ENCODE results near the gene UBAP1.
"Not testable (repeated sequence)": the region's sequence is repeated elsewhere in the genome, so short reads cannot be mapped to it uniquely, and the experiment has no call there.

Gene UBAP1

GRCh38 chr9:34179213-34180136, 632 bp downstream of the UBAP1 start:
- FAIRE-seq = no peak
- DNase-seq (ENCODE audit: low spot score) = no peak

GRCh38 chr9:34185778-34186551, 7.1 kb downstream of the UBAP1 start:
- DNase-seq (ENCODE audit: low spot score) (peak; percentile 71), FAIRE-seq (peak; percentile 98)

GRCh38 chr9:34187891-34188240, 9.0 kb downstream of the UBAP1 start:
- FAIRE-seq (no peak), DNase-seq (ENCODE audit: low spot score) (no peak)

GRCh38 chr9:34190996-34191892, 12.4 kb downstream of the UBAP1 start:
- DNase-seq (ENCODE audit: low spot score) (no peak), FAIRE-seq (no peak)

- no peak for FAIRE-seq
- DNase-seq (ENCODE audit: low spot score) = no peak
Observed at GRCh38 chr9:34195143-34195542, 16.3 kb downstream of the UBAP1 start.

GRCh38 chr9:34197286-34197685, 18.4 kb downstream of the UBAP1 start:
- not testable (repeated sequence) for FAIRE-seq; DNase-seq (ENCODE audit: low spot score)

- no peak for DNase-seq (ENCODE audit: low spot score)
- FAIRE-seq = no peak
Observed at GRCh38 chr9:34197756-34198711, 19.2 kb downstream of the UBAP1 start.

- FAIRE-seq (no peak), DNase-seq (ENCODE audit: low spot score) (no peak)
Observed at GRCh38 chr9:34200092-34200491, 21.2 kb downstream of the UBAP1 start.

- no peak for FAIRE-seq
- DNase-seq (ENCODE audit: low spot score) = no peak
Observed at GRCh38 chr9:34203275-34203991, 24.6 kb downstream of the UBAP1 start.

GRCh38 chr9:34203992-34204635, 25.3 kb downstream of the UBAP1 start:
- FAIRE-seq (no peak), DNase-seq (ENCODE audit: low spot score) (no peak)

GRCh38 chr9:34205102-34205501, 26.3 kb downstream of the UBAP1 start:
- FAIRE-seq (no peak), DNase-seq (ENCODE audit: low spot score) (no peak)

- no peak for FAIRE-seq
- DNase-seq (ENCODE audit: low spot score) = no peak
Observed at GRCh38 chr9:34206561-34206960, 27.7 kb downstream of the UBAP1 start.

GRCh38 chr9:34211395-34211794, 32.6 kb downstream of the UBAP1 start:
- no peak for FAIRE-seq

GRCh38 chr9:34214354-34215000, 35.6 kb downstream of the UBAP1 start:
- FAIRE-seq; DNase-seq (ENCODE audit: low spot score): not testable (repeated sequence)

More at GRCh38 chr9:34211395-34211794, 32.6 kb downstream of the UBAP1 start:
- DNase-seq (ENCODE audit: low spot score) = no peak

GRCh38 chr9:34216325-34216724, 37.5 kb downstream of the UBAP1 start:
- FAIRE-seq = no peak
- no peak for DNase-seq (ENCODE audit: low spot score)

GRCh38 chr9:34217015-34217414, 38.2 kb downstream of the UBAP1 start:
- not testable (repeated sequence) for FAIRE-seq; DNase-seq (ENCODE audit: low spot score)

- FAIRE-seq (no peak), DNase-seq (ENCODE audit: low spot score) (no peak)
Observed at GRCh38 chr9:34218446-34218845, 39.6 kb downstream of the UBAP1 start.

- FAIRE-seq (no peak), DNase-seq (ENCODE audit: low spot score) (no peak)
Observed at GRCh38 chr9:34219421-34219820, 40.6 kb downstream of the UBAP1 start.
